Esophagus muscularis mucosa (tissue), 4 donors: ENCODE data around the gene RHBDL3. TPM values are rescaled to one million over a fixed set of nuclear protein-coding genes. Genes with fewer than 3 reads are reported as not detected.
"Not testable (repeated sequence)": the region's sequence is repeated elsewhere in the genome, so short reads cannot be mapped to it uniquely, and the experiment has no call there.

Experiments
- DNase-seq: peaks from one replicate; pipeline ENCODE4 v3.0.0-alpha.2; 2017; ENCODE audit errors: extremely low spot score
- H3K27ac ChIP-seq, 4 donors: fragments of 200-600 bp; sonication (generic); replicated peaks in 1 of 4; 1 replicate in 3 of 4; 2 replicates in 1 of 4; pipeline ENCODE4 v1.5.1; 2016 to 2019; ENCODE audit warnings: mild to moderate bottlenecking in 1 of 4
- H3K27me3 ChIP-seq, 4 donors: fragments of 200-600 bp; sonication (generic); one replicate each; pipeline versions ENCODE4 v1.5.1 to v1.6.0; 2016 to 2019
- H3K36me3 ChIP-seq, 4 donors: fragments of 200-600 bp; sonication (generic); one replicate each; pipeline ENCODE4 v1.5.1; 2016 to 2019
- H3K4me1 ChIP-seq, 4 donors: fragments of 200-600 bp; sonication (generic); one replicate each; pipeline ENCODE4 v1.5.1; 2016 to 2019
- H3K4me3 ChIP-seq, 4 donors: fragments of 200-600 bp; sonication (generic); 1 replicate in 2 of 4; 2 replicates in 2 of 4; pipeline ENCODE4 v1.5.1; 2016 to 2019; ENCODE audit warnings: mild to moderate bottlenecking in 4 of 4, moderate library complexity in 1 of 4
- H3K9me3 ChIP-seq, 4 donors: fragments of 200-600 bp; sonication (generic); 1 replicate in 3 of 4; 2 replicates in 1 of 4; pipeline ENCODE4 v1.5.1; 2016 to 2019
- CTCF ChIP-seq, 3 experiments: fragments of 200-600 bp in 2 of 3; fragments of 450-650 bp in 1 of 3; sonication (generic) in 2 of 3; IDR thresholded peaks; one replicate each; pipeline ENCODE4 v1.5.1; 2017 to 2019; ENCODE audit warnings: antibody characterized with exemption in 3 of 3, mild to moderate bottlenecking in 2 of 3, moderate library complexity in 1 of 3
- EP300 ChIP-seq: sonication (generic); formaldehyde crosslinking; IDR thresholded peaks from one replicate; pipeline ENCODE4 v1.6.1; 2017; ENCODE audit warnings: antibody characterized with exemption
- POLR2A ChIP-seq: fragments of 450-650 bp; IDR thresholded peaks from one replicate; pipeline ENCODE4 v1.6.1; 2017; ENCODE audit warnings: antibody characterized with exemption, moderate library complexity, mild to moderate bottlenecking, low read depth
- POLR2AphosphoS5 ChIP-seq, 2 donors: sonication (generic); formaldehyde crosslinking; IDR thresholded peaks; one replicate each; pipeline ENCODE4 v1.6.1; 2017; ENCODE audit warnings: antibody characterized with exemption in 2 of 2
- WGBS: methylation state at CpG from one replicate; pipeline ENCODE4 v1.1.5; 2018; 5-methylcytosine and 5-hydroxymethylcytosine counted together
- intact Hi-C: fragments of 100-400 bp; cut with DNase I; formaldehyde crosslinking; loops from one replicate; pipeline ENCODE4 v1.15.1; 2023
- total RNA-seq, 4 donors: library from RNA; depleted of rRNA; stranded (reverse); fragments of >200 nt; gene quantifications; one replicate each; pipeline versions ENCODE4 v1.1.0 to v1.2.1, GENCODE V29; 2016

The RHBDL3 gene
- total RNA-seq, 4 donors from 2014 or later: 0.42 to 2.1 (median 1.0) TPM

- DNase-seq: no peak
- WGBS: 82% methylated on average over 4 of the region's 4 CpGs
- Histone ChIP-seq H3K9me3 (no peaks in the 10 kb centered on the region), H3K36me3 (no peaks in the 10 kb centered on the region), H3K27me3 (no peaks in the 10 kb centered on the region), H3K4me3 (no peak overlapping the region), H3K4me1 (peaks cover 0 to 17% (median 6%) of the 10 kb centered on the region in 4 donors), H3K27ac (no peak overlapping the region)
- TF ChIP-seq POLR2A (no peak), CTCF (IDR thresholded peaks at IDR 0.05) (no peak), POLR2AphosphoS5 (IDR thresholded peaks at IDR 0.05) (no peak), EP300 (no peak)
- intact Hi-C loops: no loop called here
These were observed 6.0 kb upstream of the RHBDL3 start for GRCh38 chr17:32259586-32259985.

DNA sequence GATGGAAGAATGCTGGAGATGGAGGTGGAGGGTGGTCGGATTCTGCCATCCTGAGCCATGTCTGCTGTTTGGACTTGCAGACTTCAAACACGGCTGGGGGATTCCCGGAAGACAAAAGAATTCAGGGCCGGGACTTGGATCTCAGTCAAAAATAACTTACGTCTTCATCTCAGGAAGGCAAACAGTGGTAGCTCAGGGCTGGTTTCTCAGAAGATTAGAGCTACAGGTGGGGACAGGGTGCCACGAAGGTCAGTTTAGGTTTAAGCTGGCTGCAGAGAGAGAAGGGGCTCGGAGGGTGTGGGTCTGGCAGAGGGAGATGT lies 4.3 kb upstream of the RHBDL3 start:
- Histone ChIP-seq H3K27me3 (peaks cover 0 to 3% (median under 1%) of the 10 kb centered on the region in 4 donors), H3K9me3 (no peaks in the 10 kb centered on the region), H3K4me3 (no peak overlapping the region), H3K4me1 (peaks cover 5 to 27% (median 17%) of the 10 kb centered on the region in 4 donors), H3K27ac (no peak overlapping the region), H3K36me3 (no peaks in the 10 kb centered on the region)
- TF ChIP-seq CTCF (IDR thresholded peaks at IDR 0.05): no peak
- no peak for TF ChIP-seq EP300
- no peak for TF ChIP-seq POLR2A
- no peak for TF ChIP-seq POLR2AphosphoS5 (IDR thresholded peaks at IDR 0.05)
- intact Hi-C loops: no loop called here
- WGBS: 33% methylated on average over 7 of the region's 7 CpGs
- DNase-seq: no peak

DNA sequence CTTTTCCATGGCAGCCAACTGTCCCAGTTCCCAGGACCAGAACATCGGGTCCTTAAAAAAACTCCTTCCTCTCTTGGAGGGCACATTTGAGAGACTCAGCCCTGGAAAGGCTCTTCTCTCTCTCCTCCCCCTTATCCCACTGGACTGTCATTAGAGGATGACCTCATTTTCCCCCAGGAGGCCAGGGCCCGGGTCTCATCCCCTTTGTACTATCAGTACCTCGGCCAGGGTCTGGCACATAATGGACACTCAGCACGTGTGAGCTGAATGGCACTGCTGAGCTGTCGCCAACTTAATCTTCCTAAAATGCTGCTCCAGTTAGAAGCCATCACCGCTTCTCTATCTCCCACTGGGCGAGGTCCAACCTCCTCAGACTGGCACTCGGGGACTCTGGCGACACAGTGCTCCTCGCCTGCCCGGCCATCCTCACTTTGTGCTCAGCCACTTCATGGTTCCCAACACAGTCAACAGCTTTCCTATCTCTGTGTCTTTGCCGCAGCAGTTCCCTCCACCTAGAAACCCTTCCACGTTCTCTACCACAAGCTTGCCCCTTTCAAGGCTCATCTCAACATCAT lies 3.6 kb upstream of the RHBDL3 start:
- H3K4me3 ChIP-seq: no peak overlapping the region
- no peaks in the 10 kb centered on the region for H3K36me3 ChIP-seq
- H3K9me3 ChIP-seq: no peaks in the 10 kb centered on the region
- H3K27me3 ChIP-seq: peaks cover 0 to 10% (median 5%) of the 10 kb centered on the region in 4 donors
- WGBS: 83% methylated on average over 13 of the region's 13 CpGs
- DNase-seq: no peak
- no peak overlapping the region for H3K27ac ChIP-seq
- intact Hi-C loops: no loop called here
- no peak for TF ChIP-seq EP300
- TF ChIP-seq CTCF (IDR thresholded peaks at IDR 0.05): no peak
- no peak for TF ChIP-seq POLR2A
- TF ChIP-seq POLR2AphosphoS5 (IDR thresholded peaks at IDR 0.05): no peak
- H3K4me1 ChIP-seq: peaks cover 11 to 28% (median 23%) of the 10 kb centered on the region in 4 donors

- peaks cover 19 to 38% (median 33%) of the 10 kb centered on the region in 4 donors for H3K4me1 ChIP-seq
- H3K36me3 ChIP-seq, H3K9me3 ChIP-seq, DNase-seq, H3K27ac ChIP-seq, intact Hi-C loops, H3K4me3 ChIP-seq: not testable (repeated sequence)
- H3K27me3 ChIP-seq: peaks cover 0 to 25% (median 12%) of the 10 kb centered on the region in 4 donors
- WGBS: 96% methylated on average over 17 of the region's 17 CpGs
These were observed 2.1 kb upstream of the RHBDL3 start for GRCh38 chr17:32263515-32263914.

DNA sequence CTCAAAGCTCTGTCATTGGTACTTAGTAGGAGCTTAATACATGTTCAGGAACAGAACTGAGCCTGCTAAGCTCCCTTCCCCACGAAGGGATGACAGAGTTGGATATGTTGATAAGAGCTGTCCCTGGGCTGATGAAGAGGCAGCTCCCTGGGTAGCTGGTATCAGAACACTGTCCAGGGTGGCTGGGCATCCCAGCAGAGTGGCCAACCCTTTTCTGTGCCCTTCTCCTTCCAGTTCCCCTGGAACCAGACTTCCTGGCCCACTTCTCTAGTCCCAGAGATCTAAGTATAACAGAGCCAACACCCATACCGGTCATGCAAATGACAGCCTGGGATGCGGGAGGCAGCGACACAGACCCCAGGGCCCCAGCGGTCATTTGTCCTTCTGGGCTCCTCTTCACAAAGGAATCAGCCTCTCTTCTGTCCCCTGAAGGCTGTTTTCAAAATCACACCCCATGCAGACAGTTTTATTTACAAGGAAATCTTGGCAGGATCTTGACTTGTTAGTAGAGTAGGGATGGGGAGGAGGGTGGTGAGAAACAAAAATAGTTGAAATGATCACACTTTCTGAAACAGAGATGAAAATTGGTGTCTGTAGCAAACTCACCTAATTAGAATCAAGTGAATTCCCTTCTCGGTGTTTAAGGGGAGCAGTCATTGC lies 1.4 kb upstream of the RHBDL3 start:
- WGBS: 73% methylated on average over 6 of the region's 6 CpGs
- DNase-seq: no peak
- intact Hi-C loops: no loop called here
- TF ChIP-seq POLR2AphosphoS5 (IDR thresholded peaks at IDR 0.05): no peak
- no peak for TF ChIP-seq POLR2A
- peak in 1 of 3 experiments; percentile 27 for TF ChIP-seq CTCF (IDR thresholded peaks at IDR 0.05)
- H3K4me1 ChIP-seq: peaks cover 19 to 38% (median 33%) of the 10 kb centered on the region in 4 donors
- H3K27ac ChIP-seq: no peak overlapping the region
- no peaks in the 10 kb centered on the region for H3K36me3 ChIP-seq
- peaks cover 0 to 31% (median 12%) of the 10 kb centered on the region in 4 donors for H3K27me3 ChIP-seq
- H3K4me3 ChIP-seq: no peak overlapping the region
- H3K9me3 ChIP-seq: no peaks in the 10 kb centered on the region
